NCI-H1417 (cell line): ENCODE results near the gene NTRK1.
"Not testable (repeated sequence)": the region's sequence is repeated elsewhere in the genome, so short reads cannot be mapped to it uniquely, and the experiment has no call there.

Experiments used
- DNase-seq, 3 experiments: peaks; one replicate each; lab custom pipeline; 2025; lab: John Stamatoyannopoulos, UW

The NTRK1 gene

GRCh38 chr1:156913809-156914387 is 53.2 kb downstream of the NTRK1 start:
- DNase-seq = no peak

- DNase-seq = peak in 1 of 3 experiments; percentile 71
These were observed 53.8 kb downstream of the NTRK1 start for GRCh38 chr1:156914440-156914856.

- no peak for DNase-seq
These were observed 59.8 kb downstream of the NTRK1 start, which contains the start of gene LRRC71 for GRCh38 chr1:156920233-156921052. TSS of gene LRRC71 (plus strand) at chr1:156920632. CDS start at chr1:156920804, 172 bp downstream.

GRCh38 chr1:156921053-156921529 is 60.4 kb downstream of the NTRK1 start:
- no peak for DNase-seq

- DNase-seq = peak; percentile 45 to 82 (median 65)
These were observed 62.5 kb downstream of the NTRK1 start for GRCh38 chr1:156922986-156923669.

GRCh38 chr1:156923670-156924477 is 63.2 kb downstream of the NTRK1 start:
- DNase-seq = peak in 2 of 3 experiments; percentile 30 to 53

GRCh38 chr1:156924478-156925153 is 64.0 kb downstream of the NTRK1 start:
- no peak for DNase-seq

- no peak for DNase-seq
These were observed 64.7 kb downstream of the NTRK1 start for GRCh38 chr1:156925154-156926010.

GRCh38 chr1:156926175-156926574 is 65.5 kb downstream of the NTRK1 start:
- peak; percentile 33 to 99 (median 75) for DNase-seq

- not testable (repeated sequence) for DNase-seq
These were observed 66.0 kb downstream of the NTRK1 start for GRCh38 chr1:156926695-156927094.

GRCh38 chr1:156927215-156928042 is 66.8 kb downstream of the NTRK1 start:
- DNase-seq = peak; percentile 77 to 92 (median 88)

- DNase-seq = no peak
These were observed 67.5 kb downstream of the NTRK1 start for GRCh38 chr1:156928043-156928602.

- no peak for DNase-seq
These were observed 69.1 kb downstream of the NTRK1 start for GRCh38 chr1:156929596-156930238.

GRCh38 chr1:156930483-156930882 is 69.8 kb downstream of the NTRK1 start:
- DNase-seq = no peak
